Raji (cell line): ENCODE measurements around the gene GPR158.

Experiments
- POLR2A ChIP-seq: IDR thresholded peaks from 2 replicates; pipeline ENCODE4 v1.6.1; 2011; ENCODE audit warnings: low read depth, low read length, control low read depth; ENCODE audit not compliant: insufficient read depth

GPR158 gene

GRCh38 chr10:25436431-25436830 is 261.6 kb downstream of the GPR158 start:
- TF ChIP-seq POLR2A: no peak

- TF ChIP-seq POLR2A: no peak
Observed at GRCh38 chr10:25441270-25441669, 266.5 kb downstream of the GPR158 start.

GRCh38 chr10:25444266-25444665 is 269.5 kb downstream of the GPR158 start:
- no peak for TF ChIP-seq POLR2A

- TF ChIP-seq POLR2A: no peak
Observed at GRCh38 chr10:25451401-25451800, 276.6 kb downstream of the GPR158 start.

- no peak for TF ChIP-seq POLR2A
Observed at GRCh38 chr10:25453619-25454018, 278.8 kb downstream of the GPR158 start.

GRCh38 chr10:25455980-25456567 is 281.3 kb downstream of the GPR158 start:
- no peak for TF ChIP-seq POLR2A

- TF ChIP-seq POLR2A: no peak
Observed at GRCh38 chr10:25457552-25457951, 282.8 kb downstream of the GPR158 start.

GRCh38 chr10:25465582-25466372 is 291.0 kb downstream of the GPR158 start:
- no peak for TF ChIP-seq POLR2A

GRCh38 chr10:25467881-25468280 is 293.1 kb downstream of the GPR158 start:
- TF ChIP-seq POLR2A: no peak

- TF ChIP-seq POLR2A: no peak
Observed at GRCh38 chr10:25481467-25481866, 306.7 kb downstream of the GPR158 start.

- TF ChIP-seq POLR2A: no peak
Observed at GRCh38 chr10:25483999-25484398, 309.2 kb downstream of the GPR158 start.

GRCh38 chr10:25487266-25487665 is 312.5 kb downstream of the GPR158 start:
- no peak for TF ChIP-seq POLR2A

- TF ChIP-seq POLR2A: no peak
Observed at GRCh38 chr10:25492040-25492439, 317.2 kb downstream of the GPR158 start.

GRCh38 chr10:25492680-25493079 is 317.9 kb downstream of the GPR158 start:
- TF ChIP-seq POLR2A: no peak

- no peak for TF ChIP-seq POLR2A
Observed at GRCh38 chr10:25493122-25493893, 318.5 kb downstream of the GPR158 start.

- no peak for TF ChIP-seq POLR2A
Observed at GRCh38 chr10:25497246-25497645, 322.4 kb downstream of the GPR158 start.
